Esophagus squamous epithelium (tissue), 5 donors: ENCODE data around the gene SMOC2. TPM values are rescaled to one million over a fixed set of nuclear protein-coding genes. Genes with fewer than 3 reads are reported as not detected.

Source experiments
- DNase-seq: peaks from one replicate; lab custom pipeline; 2025; lab: John Stamatoyannopoulos, UW
- H3K27ac ChIP-seq, 4 donors: fragments of 200-600 bp; sonication (generic); one replicate each; pipeline ENCODE4 v1.5.1; 2016 to 2019; ENCODE audit warnings: mild to moderate bottlenecking in 1 of 4
- H3K27me3 ChIP-seq, 4 donors: fragments of 200-600 bp; sonication (generic); 1 replicate in 3 of 4; 2 replicates in 1 of 4; pipeline versions ENCODE4 v1.5.1 to v1.6.0; 2017 to 2021; ENCODE audit warnings: antibody characterized with exemption in 1 of 4
- H3K36me3 ChIP-seq, 3 donors: fragments of 200-600 bp; sonication (generic); one replicate each; pipeline ENCODE4 v1.5.1; 2016 to 2019
- H3K4me1 ChIP-seq, 3 donors: fragments of 200-600 bp; sonication (generic); one replicate each; pipeline ENCODE4 v1.5.1; 2017 to 2019
- H3K4me3 ChIP-seq, 4 donors: fragments of 200-600 bp; sonication (generic); 1 replicate in 3 of 4; 2 replicates in 1 of 4; pipeline ENCODE4 v1.5.1; 2016 to 2019; ENCODE audit warnings: mild to moderate bottlenecking in 2 of 4, moderate library complexity in 1 of 4
- H3K9me3 ChIP-seq, 3 donors: fragments of 200-600 bp; sonication (generic); one replicate each; pipeline ENCODE4 v1.5.1; 2016 to 2019
- CTCF ChIP-seq, 6 experiments: fragments of 450-650 bp in 4 of 6; fragments of 200-600 bp in 2 of 6; sonication (generic) in 2 of 6; IDR thresholded peaks; one replicate each; pipeline ENCODE4 v1.5.1; 2016 to 2019; ENCODE audit warnings: antibody characterized with exemption in 6 of 6, mild to moderate bottlenecking in 4 of 6, moderate library complexity in 4 of 6
- POLR2A ChIP-seq, 4 donors: fragments of 450-650 bp; IDR thresholded peaks; one replicate each; pipeline ENCODE4 v1.6.1; 2017; ENCODE audit warnings: antibody characterized with exemption in 4 of 4, mild to moderate bottlenecking in 4 of 4, moderate library complexity in 3 of 4
- WGBS, 2 donors: methylation state at CpG; one replicate each; pipeline ENCODE4 v1.1.5; 2018; 5-methylcytosine and 5-hydroxymethylcytosine counted together
- intact Hi-C: fragments of 100-400 bp; cut with DNase I; formaldehyde crosslinking; loops from one replicate; pipeline ENCODE4 v1.15.0; 2022
- total RNA-seq, 4 donors: library from RNA; depleted of rRNA; stranded (reverse); fragments of >200 nt; gene quantifications; one replicate each; pipeline ENCODE4 v1.1.0, GENCODE V29; 2016
- donor health status: DM: yes; HTN: yes; CAD: no.

SMOC2 gene
- total RNA-seq, 4 donors from 2014 or later = 1.9 to 35.5 (median 7.1) TPM

- H3K36me3 ChIP-seq = no peaks in the 10 kb centered on the region
- no peaks in the 10 kb centered on the region for H3K9me3 ChIP-seq
- peaks cover 0 to 31% (median 8%) of the 10 kb centered on the region in 3 donors for H3K4me1 ChIP-seq
- H3K4me3 ChIP-seq = no peak overlapping the region
- 35 to 54% methylated on average over 8 of the region's 8 CpGs for WGBS, 2 donors
- DNase-seq = no peak
- peak overlapping the region in 3 of 4 donors; percentile 79 to 87 (median 85) for H3K27ac ChIP-seq
- no peaks in the 10 kb centered on the region for H3K27me3 ChIP-seq
- intact Hi-C loops = no loop called here
- TF ChIP-seq CTCF (IDR thresholded peaks at IDR 0.05) (no peak), POLR2A (IDR thresholded peaks at IDR 0.05) (no peak)
These were observed 101.3 kb downstream of the SMOC2 start for GRCh38 chr6:168542301-168542700.

GRCh38 chr6:168545428-168545827 is 104.4 kb downstream of the SMOC2 start:
- intact Hi-C loops = no loop called here
- no peak for TF ChIP-seq POLR2A (IDR thresholded peaks at IDR 0.05)
- TF ChIP-seq CTCF (IDR thresholded peaks at IDR 0.05) = no peak
- DNase-seq = no peak
- Histone ChIP-seq H3K27ac (peak overlapping the region in 3 of 4 donors; percentile 66 to 85 (median 82)), H3K9me3 (no peaks in the 10 kb centered on the region), H3K4me3 (no peak overlapping the region), H3K4me1 (peaks cover 0 to 23% (median 8%) of the 10 kb centered on the region in 3 donors), H3K27me3 (no peaks in the 10 kb centered on the region), H3K36me3 (no peaks in the 10 kb centered on the region)
- 79 to 84% methylated on average over 5 to 6 of the region's 6 CpGs for WGBS, 2 donors

- TF ChIP-seq POLR2A (IDR thresholded peaks at IDR 0.05) = no peak
- TF ChIP-seq CTCF (IDR thresholded peaks at IDR 0.05) = no peak
- intact Hi-C loops = no loop called here
- no peaks in the 10 kb centered on the region for H3K27me3 ChIP-seq
- H3K36me3 ChIP-seq = no peaks in the 10 kb centered on the region
- no peak overlapping the region for H3K4me3 ChIP-seq
- peaks cover 0 to 16% (median 4%) of the 10 kb centered on the region in 3 donors for H3K4me1 ChIP-seq
- WGBS, 2 donors = 69 to 85% methylated on average over 5 of the region's 5 CpGs
- no peak for DNase-seq
- peak overlapping the region; percentile 30 to 85 (median 73) for H3K27ac ChIP-seq
- no peaks in the 10 kb centered on the region for H3K9me3 ChIP-seq
These were observed 105.2 kb downstream of the SMOC2 start for GRCh38 chr6:168546151-168546550.

- H3K27me3 ChIP-seq = no peaks in the 10 kb centered on the region
- peaks cover 0 to 10% (median 4%) of the 10 kb centered on the region in 3 donors for H3K4me1 ChIP-seq
- peak overlapping the region; percentile 30 to 85 (median 72) for H3K27ac ChIP-seq
- TF ChIP-seq CTCF (IDR thresholded peaks at IDR 0.05) (no peak), POLR2A (IDR thresholded peaks at IDR 0.05) (no peak)
- no peak for DNase-seq
- 87 to 91% methylated on average over 10 of the region's 10 CpGs for WGBS, 2 donors
- H3K36me3 ChIP-seq = no peaks in the 10 kb centered on the region
- no peak overlapping the region for H3K4me3 ChIP-seq
- no peaks in the 10 kb centered on the region for H3K9me3 ChIP-seq
- intact Hi-C loops = no loop called here
These were observed 105.7 kb downstream of the SMOC2 start for GRCh38 chr6:168546730-168547129.

- Histone ChIP-seq H3K27ac (no peak overlapping the region), H3K4me3 (no peak overlapping the region), H3K4me1 (peaks cover 0 to 3% (median 3%) of the 10 kb centered on the region in 3 donors), H3K36me3 (no peaks in the 10 kb centered on the region), H3K9me3 (no peaks in the 10 kb centered on the region), H3K27me3 (no peaks in the 10 kb centered on the region)
- intact Hi-C loops = no loop called here
- WGBS, 2 donors = 71 to 86% methylated on average over 4 to 5 of the region's 8 CpGs
- DNase-seq = no peak
- TF ChIP-seq CTCF (IDR thresholded peaks at IDR 0.05) (no peak), POLR2A (IDR thresholded peaks at IDR 0.05) (no peak)
These were observed 109.3 kb downstream of the SMOC2 start for GRCh38 chr6:168550326-168550725.
